NCI-H1105 (cell line): Measurements from ENCODE around the gene ZIC2.

Source experiments
- DNase-seq: peaks from one replicate; lab custom pipeline; 2025; lab: John Stamatoyannopoulos, UW

The ZIC2 gene

GRCh38 chr13:99986741-99987140 is 5.2 kb downstream of the ZIC2 start:
- DNase-seq: no peak

- no peak for DNase-seq
These were observed 5.8 kb downstream of the ZIC2 start for GRCh38 chr13:99987154-99988019.

GRCh38 chr13:99988529-99989275 is 7.1 kb downstream of the ZIC2 start:
- no peak for DNase-seq

- no peak for DNase-seq
These were observed 7.9 kb downstream of the ZIC2 start for GRCh38 chr13:99989276-99990125.

- no peak for DNase-seq
These were observed 8.8 kb downstream of the ZIC2 start for GRCh38 chr13:99990126-99990977.

GRCh38 chr13:99991013-99991827 is 9.6 kb downstream of the ZIC2 start:
- no peak for DNase-seq

- no peak for DNase-seq
These were observed 10.5 kb downstream of the ZIC2 start for GRCh38 chr13:99991828-99992775.

- no peak for DNase-seq
These were observed 11.4 kb downstream of the ZIC2 start for GRCh38 chr13:99992949-99993351.

GRCh38 chr13:99993660-99994637 is 12.4 kb downstream of the ZIC2 start:
- no peak for DNase-seq

GRCh38 chr13:99994638-99995020 is 13.0 kb downstream of the ZIC2 start:
- DNase-seq: no peak

- no peak for DNase-seq
These were observed 13.6 kb downstream of the ZIC2 start for GRCh38 chr13:99995104-99995588.

GRCh38 chr13:99995589-99996380 is 14.2 kb downstream of the ZIC2 start:
- DNase-seq: no peak

- DNase-seq: no peak
These were observed 14.9 kb downstream of the ZIC2 start for GRCh38 chr13:99996381-99996973.

- DNase-seq: no peak
These were observed 16.2 kb downstream of the ZIC2 start for GRCh38 chr13:99997702-99998214.

GRCh38 chr13:99998261-99998660 is 16.7 kb downstream of the ZIC2 start:
- DNase-seq: no peak

- DNase-seq: no peak
These were observed 33.0 kb downstream of the ZIC2 start for GRCh38 chr13:100014621-100015020.
